IPS DF 4.7 (cell line): ENCODE measurements around the gene VWA3A.
A peak's percentile ranks its signal among the peaks of the same experiment; 100 is the strongest.
"Not testable (repeated sequence)": the region's sequence is repeated elsewhere in the genome, so short reads cannot be mapped to it uniquely, and the experiment has no call there.

Experiments
- DNase-seq: peaks from one replicate; pipeline ENCODE4 v3.0.0-alpha.2; 2013; ENCODE audit warnings: low spot score; ENCODE audit errors: extremely low read depth

Gene VWA3A

DNA sequence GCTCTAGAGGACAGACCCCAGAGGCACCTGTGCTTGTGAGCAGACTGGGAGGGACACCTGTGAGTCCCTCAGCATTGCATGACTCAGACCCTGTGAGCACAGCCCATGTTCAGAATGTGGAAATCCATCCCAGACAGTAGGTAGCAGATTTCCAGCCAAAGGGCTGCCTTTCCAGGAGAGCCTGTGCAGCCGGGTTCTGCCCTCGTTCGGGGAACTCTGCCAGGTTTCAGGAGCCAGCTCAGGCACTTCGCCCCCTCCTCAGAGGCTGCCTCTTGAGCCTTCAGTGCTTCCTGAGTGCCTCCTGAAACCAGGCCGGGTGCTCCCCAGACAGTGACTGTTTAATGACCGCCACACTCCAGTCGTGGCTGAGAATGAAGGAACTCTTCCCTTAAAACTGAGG lies 46.7 kb downstream of the VWA3A start:
- DNase-seq, result no peak

DNA sequence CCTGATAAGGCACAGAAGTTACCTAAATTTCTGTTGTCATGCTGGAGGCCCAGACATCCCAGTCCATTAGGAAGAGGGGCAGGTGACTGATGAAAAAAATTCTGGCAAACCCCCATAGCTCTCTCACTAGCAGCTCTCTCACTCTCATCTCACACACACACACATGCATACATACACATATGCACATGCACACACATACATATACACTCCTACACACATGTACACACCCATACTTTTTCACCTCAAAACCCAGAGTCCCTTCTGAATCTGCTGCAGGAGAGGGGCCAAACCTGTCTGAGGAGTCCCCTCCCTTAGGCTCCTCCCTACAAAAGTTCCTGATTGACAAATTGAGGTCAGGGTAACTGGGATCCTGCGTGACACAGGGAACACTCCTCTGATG lies 47.4 kb downstream of the VWA3A start:
- no peak for DNase-seq

DNA sequence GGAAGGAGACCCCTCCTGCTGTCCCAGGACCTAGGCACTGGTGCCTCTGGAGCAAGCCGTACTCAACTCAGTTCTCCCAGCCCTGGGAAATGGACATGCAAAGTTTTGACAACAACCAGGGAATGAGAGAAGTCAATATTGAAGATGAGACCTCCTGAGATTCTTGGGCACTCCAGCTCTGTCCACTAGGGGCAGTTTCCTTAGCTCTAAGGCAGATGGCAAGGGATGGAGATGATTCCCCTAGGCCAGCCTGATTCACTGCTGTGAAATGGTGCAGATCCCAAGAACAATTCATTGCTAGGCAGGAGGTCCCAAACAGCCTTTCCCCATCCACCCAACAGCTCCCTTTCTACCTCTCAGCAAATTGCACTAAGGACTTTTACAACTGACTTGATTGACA lies 49.4 kb downstream of the VWA3A start:
- peak; percentile 36 for DNase-seq

- DNase-seq, result no peak
Observed at GRCh38 chr16:22144520-22144919, 52.2 kb downstream of the VWA3A start.

DNA sequence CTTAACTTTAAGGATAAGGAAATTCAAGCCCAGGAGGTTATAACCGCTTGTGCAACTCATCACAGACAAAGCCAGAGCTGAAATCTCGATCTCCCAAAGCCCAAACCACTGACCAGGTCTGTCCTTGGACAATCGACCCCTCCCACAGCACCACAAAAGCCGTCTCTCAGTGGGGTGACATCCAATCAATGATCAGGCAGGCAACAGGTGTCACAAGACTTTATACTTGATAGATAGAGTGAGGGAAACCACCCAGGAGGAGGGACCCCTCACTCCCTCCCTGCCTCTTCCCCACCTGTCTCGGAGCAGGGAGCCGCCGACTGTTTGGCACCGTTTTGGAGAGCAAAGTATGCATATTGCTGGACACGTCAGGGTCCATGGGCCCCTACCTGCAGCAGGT lies 55.5 kb downstream of the VWA3A start:
- no peak for DNase-seq

DNA sequence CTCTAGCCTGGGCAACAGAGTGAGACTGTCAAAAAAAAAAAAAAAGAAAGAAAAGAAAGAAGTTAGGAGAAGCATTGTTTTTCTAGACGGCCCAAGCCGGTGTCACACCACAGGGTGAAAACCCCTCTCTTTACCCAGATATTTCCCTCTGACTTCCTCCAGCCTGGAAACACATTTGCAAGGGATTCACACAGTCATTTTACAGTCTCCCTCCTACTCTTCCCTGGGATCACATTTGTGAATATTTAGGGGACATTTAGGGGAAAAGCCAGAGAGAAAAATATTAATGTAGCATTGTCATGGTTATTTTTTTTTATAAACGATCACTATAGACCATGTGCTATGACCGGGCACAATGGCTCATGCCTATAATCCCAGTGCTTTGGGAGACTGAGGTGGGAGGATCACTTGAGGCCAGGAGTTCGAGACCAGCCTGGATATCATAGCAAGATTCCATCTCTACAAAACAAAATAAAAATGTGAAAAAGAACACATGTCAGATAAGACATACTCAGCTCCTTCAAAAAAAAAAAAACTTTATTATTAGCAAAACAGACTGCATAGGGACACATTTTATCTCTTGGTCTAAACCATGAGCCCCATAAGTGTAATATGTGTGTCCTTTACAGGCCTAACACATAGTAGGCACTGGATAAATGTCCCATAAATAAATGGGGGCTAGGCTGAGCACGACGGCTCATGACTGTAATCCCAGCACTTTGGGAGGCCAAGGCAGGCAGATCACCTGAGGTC lies 59.1 kb downstream of the VWA3A start:
- no peak for DNase-seq

DNA sequence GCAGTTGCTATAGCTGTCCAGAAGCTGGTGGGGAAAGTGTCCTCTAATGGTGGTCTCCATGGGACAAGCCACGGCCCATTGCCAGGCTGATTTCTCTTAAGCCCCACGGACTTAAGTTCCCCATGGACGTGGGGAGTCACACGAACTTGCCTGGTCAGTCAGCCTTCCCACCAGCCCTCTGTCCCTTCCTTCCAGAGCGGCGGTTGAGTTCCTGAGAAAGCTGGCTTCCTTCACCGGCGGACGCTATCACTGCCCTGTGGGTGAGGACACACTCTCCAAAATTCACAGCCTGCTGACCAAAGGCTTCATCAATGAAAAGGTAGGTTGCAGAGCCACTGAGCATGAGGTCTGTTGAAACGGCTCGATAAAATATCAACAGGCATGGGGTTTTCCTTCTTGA lies 60.0 kb downstream of the VWA3A start:
- DNase-seq, result no peak

DNA sequence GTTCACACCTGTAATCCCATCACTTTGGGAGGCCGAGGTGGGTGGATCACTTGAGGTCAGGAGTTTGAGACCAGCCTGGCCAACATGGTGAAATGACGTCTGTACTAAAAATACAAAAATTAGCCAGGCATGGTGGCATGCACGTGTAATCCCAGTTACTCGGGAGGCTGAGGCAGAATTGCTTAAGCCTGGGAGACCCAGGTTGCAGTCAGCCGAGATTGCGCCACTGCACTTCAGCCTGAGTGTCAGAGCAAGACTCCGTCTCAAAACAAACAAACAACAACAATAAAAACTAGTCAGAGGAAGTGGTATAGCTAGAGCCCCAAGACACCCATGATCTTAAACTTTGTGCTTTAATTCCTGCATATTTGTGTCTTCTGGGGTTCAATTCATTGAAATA lies 60.7 kb downstream of the VWA3A start:
- not testable (repeated sequence) for DNase-seq

DNA sequence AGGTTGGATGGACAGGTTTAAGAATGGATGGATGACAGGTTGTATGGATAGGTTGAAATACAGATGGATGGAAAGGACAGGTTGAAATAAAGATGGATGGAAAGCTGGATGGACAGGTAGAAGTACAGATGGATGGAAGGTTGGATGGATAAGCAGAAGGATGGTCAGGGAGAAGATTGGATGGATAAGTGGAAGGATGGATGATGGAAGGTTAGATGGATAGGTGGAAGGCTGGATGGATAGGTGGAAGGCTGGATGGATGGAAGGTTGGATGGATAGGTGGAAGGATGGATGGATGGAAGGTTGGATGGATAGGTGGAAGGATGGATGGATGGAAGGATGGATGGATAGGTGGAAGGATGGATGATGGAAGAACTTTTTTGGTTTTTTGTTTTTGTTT lies 69.1 kb downstream of the VWA3A start:
- DNase-seq, result no peak

DNA sequence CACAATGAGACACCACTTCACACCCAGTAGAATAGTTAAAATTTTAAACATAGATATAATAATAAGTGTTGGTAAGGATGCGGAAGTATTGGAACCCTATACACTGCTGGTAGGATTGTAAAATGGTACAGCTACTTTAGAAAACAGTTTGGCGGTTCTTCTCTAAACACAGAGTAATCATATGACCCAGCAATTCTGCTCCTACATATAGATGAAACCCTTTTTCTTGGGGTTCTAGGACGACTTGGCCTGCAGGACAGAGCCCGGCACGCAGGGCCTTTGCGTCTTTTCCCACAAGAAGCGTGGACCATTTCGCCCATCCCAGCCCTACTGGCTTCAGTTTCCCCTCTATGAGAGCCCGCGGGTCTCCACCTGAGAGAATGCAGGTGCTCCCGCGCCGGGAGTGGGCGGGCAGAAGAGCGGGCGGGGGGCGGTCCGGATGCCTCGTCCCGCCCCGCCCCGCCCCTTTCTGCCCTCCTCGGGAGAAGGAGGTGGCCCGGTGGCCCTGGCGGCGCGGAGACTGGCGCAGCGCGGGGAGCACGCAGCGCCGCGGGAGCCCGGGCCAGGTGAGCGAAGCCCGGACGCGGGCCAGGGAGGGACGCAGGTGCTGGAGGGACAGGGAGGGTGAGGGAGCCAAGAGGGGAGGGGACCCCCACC lies 69.8 kb downstream of the VWA3A start, which contains the start of gene SDR42E2:
SDR42E2 (plus strand) TSS at position 508 of the 657 bp plus-strand sequence. CDS start 3,077 bp downstream, outside the sequence.
- DNase-seq, result no peak

DNA sequence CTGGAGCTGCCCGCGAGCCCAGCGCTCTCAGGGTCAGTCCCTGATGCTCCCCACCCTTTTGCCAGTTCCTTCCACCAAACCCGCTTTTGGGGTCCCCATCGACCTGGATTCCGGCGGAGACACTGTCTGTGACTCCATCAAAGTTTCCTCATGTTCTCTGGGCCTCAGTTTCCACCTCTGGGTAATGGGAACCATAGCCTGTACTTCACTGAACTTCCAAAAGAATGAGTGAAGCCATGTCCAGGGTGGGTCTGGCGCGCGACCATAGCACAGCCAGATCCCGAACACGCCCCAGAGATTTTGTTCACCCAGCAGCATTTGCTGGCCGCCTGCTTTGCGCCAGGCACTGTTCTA lies 70.3 kb downstream of the VWA3A start:
- no peak for DNase-seq

DNA sequence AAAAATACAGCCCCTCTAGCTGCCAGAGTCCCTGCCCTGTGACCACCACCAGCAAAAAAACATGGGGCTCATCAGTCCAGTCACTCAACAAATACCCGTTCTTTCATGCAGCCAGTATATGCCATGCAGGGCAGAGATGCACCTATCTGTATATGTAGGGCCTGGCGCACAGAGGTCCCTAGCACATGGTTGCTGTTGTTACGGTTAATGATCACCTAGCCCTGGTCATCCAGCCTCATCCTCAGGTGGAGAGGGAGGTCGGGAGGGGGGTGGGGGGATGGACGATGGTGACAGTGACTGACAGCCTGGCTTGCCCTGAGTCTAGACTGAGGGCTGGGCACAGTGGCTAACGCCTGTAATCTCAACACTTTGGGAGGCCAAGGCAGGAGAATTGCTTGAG lies 71.5 kb downstream of the VWA3A start:
- DNase-seq, result no peak

- no peak for DNase-seq
Observed at GRCh38 chr16:22164482-22164881, 72.1 kb downstream of the VWA3A start.

- DNase-seq, result no peak
Observed at GRCh38 chr16:22165508-22166285, 73.4 kb downstream of the VWA3A start.

- DNase-seq, result no peak
Observed at GRCh38 chr16:22171953-22172352, 79.6 kb downstream of the VWA3A start.

DNA sequence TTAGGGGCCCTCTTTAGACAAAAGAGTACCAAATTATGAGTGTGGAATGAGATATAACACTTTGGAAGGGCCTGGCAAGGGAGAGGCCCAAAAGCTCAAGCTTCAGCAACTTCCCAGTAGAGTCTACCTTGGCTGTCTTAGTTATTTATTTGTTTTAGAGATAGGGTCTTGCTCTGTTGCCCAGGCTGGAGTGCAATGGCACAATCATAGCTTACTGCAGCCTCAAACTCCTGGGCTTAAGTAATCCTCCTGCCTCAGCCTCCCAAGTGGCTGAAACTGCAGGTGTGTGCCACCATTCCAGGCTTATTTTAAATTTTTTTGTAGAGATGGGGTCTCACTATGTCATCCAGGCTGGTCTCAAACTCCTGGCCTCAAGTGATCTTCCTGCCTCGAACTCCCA lies 80.3 kb downstream of the VWA3A start:
- DNase-seq, result not testable (repeated sequence)

DNA sequence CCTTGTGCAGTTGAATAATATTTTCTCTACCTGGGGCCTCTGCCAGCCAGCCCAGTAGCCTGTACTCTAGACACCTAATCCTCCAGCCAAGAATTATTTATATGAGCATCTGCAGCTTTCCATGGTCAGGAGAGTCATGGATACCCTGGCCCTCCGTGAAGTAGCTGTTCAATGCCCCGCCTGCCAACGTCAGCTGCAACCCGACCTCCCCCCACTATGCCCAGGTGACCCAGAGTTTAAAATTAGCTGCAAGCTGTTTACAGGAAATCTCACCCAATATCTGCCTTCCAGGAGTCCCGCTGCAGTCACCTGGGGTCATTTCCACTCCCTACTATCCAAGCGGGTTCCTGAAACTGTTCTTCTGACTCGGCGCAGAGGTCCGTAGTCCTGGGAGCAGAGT lies 82.3 kb downstream of the VWA3A start:
- DNase-seq, result no peak

GRCh38 chr16:22177968-22178930 lies 85.9 kb downstream of the VWA3A start:
- DNase-seq, result no peak

- no peak for DNase-seq
Observed at GRCh38 chr16:22181426-22181825, 89.1 kb downstream of the VWA3A start.

DNA sequence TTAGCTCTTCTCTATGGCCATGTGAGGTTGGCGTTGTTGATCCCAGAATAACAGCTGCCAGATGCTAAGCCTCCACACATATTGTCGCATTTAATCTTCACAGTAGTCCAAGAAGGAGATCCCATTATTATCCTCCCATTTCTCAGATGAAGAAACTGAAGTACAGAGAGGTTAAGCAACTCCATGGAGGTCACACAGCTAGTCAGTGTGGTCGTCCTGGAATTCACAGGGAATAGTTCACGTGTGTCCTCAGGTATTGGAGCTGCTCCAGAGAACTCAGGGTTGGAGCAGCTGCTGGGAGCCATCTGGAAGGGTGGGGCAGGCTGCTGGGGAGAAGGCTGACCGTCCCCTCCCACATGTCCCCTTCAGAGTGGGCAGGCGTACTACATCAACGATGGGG lies 89.5 kb downstream of the VWA3A start:
- no peak for DNase-seq

GRCh38 chr16:22183335-22183734 lies 91.0 kb downstream of the VWA3A start:
- no peak for DNase-seq
